ENCODE results near the gene ZNF584.

Gene ZNF584

GRCh38 chr19:58460039-58460438, 51.6 kb downstream of the ZNF584 start:
- peaks cover 9 to 13% of the 10 kb centered on the region in 2 experiments for H3K36me3 ChIP-seq (ENCODE audit: control insufficient read depth in 2 of 2, insufficient read depth in 1 of 2, low read length in 2 of 2)
- no peaks in the 10 kb centered on the region for H3K9me3 ChIP-seq (ENCODE audit: control insufficient read depth, insufficient read depth, low read depth, low read length)
- TF ChIP-seq TSHZ1 (tag by site-specific recombination; IDR thresholded peaks at IDR 0.05; ENCODE audit: borderline replicate concordance) (no peak), ZBTB1 (tag by site-specific recombination; IDR thresholded peaks at IDR 0.05) (no peak), ZNF366 (tag by site-specific recombination; conservative IDR thresholded peaks at IDR 0.05) (no peak), CTCF (tag by site-specific recombination; IDR thresholded peaks at IDR 0.05) (no peak), KLF8 (tag by site-specific recombination; IDR thresholded peaks at IDR 0.05) (no peak), ZNF19 (tag by site-specific recombination; IDR thresholded peaks at IDR 0.05; ENCODE audit: low read depth) (no peak), ZNF624 (tag by site-specific recombination; IDR thresholded peaks at IDR 0.05) (no peak), ZSCAN18 (tag by site-specific recombination; IDR thresholded peaks at IDR 0.05) (no peak), ZNF423 (tag by site-specific recombination; IDR thresholded peaks at IDR 0.05) (no peak), ZNF707 (tag by site-specific recombination; IDR thresholded peaks at IDR 0.05) (no peak), ZNF211 (tag by site-specific recombination; IDR thresholded peaks at IDR 0.05; ENCODE audit: low read depth) (no peak), ZEB2 (tag by site-specific recombination; IDR thresholded peaks at IDR 0.05) (no peak), KLF7 (tag by site-specific recombination; IDR thresholded peaks at IDR 0.05; ENCODE audit: borderline replicate concordance) (no peak), ZNF214 (tag by site-specific recombination; IDR thresholded peaks at IDR 0.05; ENCODE audit: borderline replicate concordance) (no peak), ZBTB20 (tag by site-specific recombination; IDR thresholded peaks at IDR 0.05) (no peak), ZNF791 (tag by site-specific recombination; IDR thresholded peaks at IDR 0.05) (no peak)
- no peak overlapping the region for H3K4me3 ChIP-seq (ENCODE audit: low read depth, low read length)
- no peak overlapping the region for H3K27ac ChIP-seq (ENCODE audit: extremely low read depth, low read depth, low read length)
- no peaks in the 10 kb centered on the region for H3K4me1 ChIP-seq (ENCODE audit: control insufficient read depth, insufficient read depth, low read length)
- ChIA-PET POLR2A (interaction anchor here (0.6 to 2.2 kb wide), 2 partner anchors 26 to 51 kb away, joined by 4 to 12 read pairs; partner anchors contain the start of gene ZNF584), CTCF (no interaction called here)

GRCh38 chr19:58466089-58466759, 57.8 kb downstream of the ZNF584 start:
- Histone ChIP-seq H3K9me3 (ENCODE audit: control insufficient read depth, insufficient read depth, low read depth, low read length) (no peaks in the 10 kb centered on the region), H3K36me3 (ENCODE audit: control insufficient read depth in 2 of 2, insufficient read depth in 1 of 2, low read length in 2 of 2) (peaks cover 0 to 23% of the 10 kb centered on the region in 2 experiments; a peak in 2 of 3 replicates), H3K4me1 (ENCODE audit: control insufficient read depth, insufficient read depth, low read length) (no peaks in the 10 kb centered on the region; the same call in 1 of the 2 replicates), H3K4me3 (ENCODE audit: low read depth, low read length) (peak overlapping the region; percentile 97), H3K27ac (ENCODE audit: extremely low read depth, low read depth, low read length) (no peak overlapping the region)
- CTCF ChIA-PET: interaction anchor here (0.6 to 1.7 kb wide), 3 partner anchors 12 to 54 kb away, joined by 3 to 11 read pairs (median 3); partner anchors contain the start of gene ZBTB45
- POLR2A ChIA-PET: interaction anchor here (0.8 to 2.6 kb wide), 5 partner anchors 9 to 140 kb away, joined by 3 to 10 read pairs (median 7); partner anchors contain the start of genes ZBTB45, ZNF324B, ZNF446 and ZNF584
- TF ChIP-seq ZNF548 (tag by site-specific recombination; IDR thresholded peaks at IDR 0.05): no peak
- 0 out of 2 replicates have a peak, but pooled peaks have one; percentile 35 for TF ChIP-seq SCRT1 (tag by site-specific recombination; IDR thresholded peaks at IDR 0.05; ENCODE audit: borderline replicate concordance)
- no peak for TF ChIP-seq ZBTB44 (tag by site-specific recombination; IDR thresholded peaks at IDR 0.05)
- 0 out of 2 replicates have a peak, but pooled peaks have one; percentile 37 for TF ChIP-seq BCL11B (tag by site-specific recombination; IDR thresholded peaks at IDR 0.05; ENCODE audit: low read depth)
- TF ChIP-seq ZNF768 (tag by site-specific recombination; IDR thresholded peaks at IDR 0.05): peak; percentile 86
- TF ChIP-seq ZBTB11 (tag by site-specific recombination; conservative IDR thresholded peaks at IDR 0.05; ENCODE audit: low read depth): no peak
- no peak for TF ChIP-seq ZNF747 (tag by site-specific recombination; IDR thresholded peaks at IDR 0.05)
